Activated gamma-delta T cell (primary cell): ENCODE results near the gene TRPV2.

Experiments used
- DNase-seq: peaks from one replicate; lab custom pipeline; 2025; lab: John Stamatoyannopoulos, UW

TRPV2 gene

DNA sequence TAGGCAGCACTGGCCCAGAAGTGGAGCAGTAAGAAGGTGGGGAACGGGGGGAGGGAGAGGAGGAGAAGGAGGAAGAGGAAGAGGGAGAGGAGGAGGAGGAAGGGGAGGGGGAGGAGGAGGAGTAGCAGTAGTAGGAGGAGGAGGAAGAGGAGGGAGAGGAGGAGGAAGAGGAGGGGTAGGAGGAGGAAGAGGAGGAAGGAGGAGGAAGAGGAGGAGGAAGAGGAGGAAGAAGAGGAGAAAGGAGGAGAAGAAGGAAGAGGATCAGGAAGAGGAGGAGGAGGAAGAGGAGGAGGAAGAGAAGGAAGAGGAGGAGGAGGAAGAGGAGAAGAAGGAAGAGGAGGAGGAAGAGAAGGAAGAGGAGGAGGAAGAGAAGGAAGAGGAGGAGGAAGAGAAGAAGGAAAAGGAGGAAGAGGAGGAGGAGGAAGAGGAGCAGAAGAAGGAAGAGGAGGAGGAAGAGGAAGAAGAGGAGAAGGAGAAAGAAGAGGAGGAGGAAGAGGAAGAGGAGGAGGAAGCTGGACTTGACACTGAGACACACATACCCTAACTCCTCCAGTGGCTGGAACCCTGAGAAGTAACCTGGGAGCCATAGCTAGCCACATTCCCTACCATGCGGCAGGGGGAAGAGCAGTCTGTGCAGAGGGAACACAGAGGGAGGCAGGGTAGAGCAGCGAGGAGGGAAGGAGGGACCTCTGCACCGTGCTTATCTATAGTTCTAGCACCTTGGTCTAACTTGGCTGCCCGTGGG lies 40.8 kb downstream of the TRPV2 start:
- no peak for DNase-seq

DNA sequence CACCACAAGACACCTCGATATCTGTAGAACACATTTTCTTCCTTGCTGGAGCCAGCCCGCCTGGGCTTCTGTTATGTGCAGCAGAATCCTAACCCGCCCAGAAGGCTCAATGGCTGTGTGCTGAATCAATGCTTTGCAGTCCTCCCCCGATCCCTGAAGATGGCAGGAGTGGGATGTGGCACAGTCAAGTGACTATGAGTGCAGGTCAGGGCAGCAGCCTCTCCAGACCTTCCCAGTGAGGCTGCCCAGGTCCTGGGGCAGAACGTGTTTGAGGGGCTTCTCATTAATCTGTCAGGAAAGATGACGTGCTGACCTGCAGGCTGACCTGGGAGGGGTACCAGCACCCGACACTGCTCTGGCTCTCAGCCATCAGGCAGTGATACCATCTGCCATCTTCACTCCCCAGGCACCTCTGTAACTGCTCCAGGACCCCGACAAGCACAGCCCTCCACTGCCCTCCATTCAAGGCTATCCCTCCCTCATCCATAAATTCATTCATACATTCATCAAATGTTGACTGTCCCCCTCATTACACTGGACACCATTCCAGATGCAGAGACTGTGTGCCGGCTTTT lies 41.5 kb downstream of the TRPV2 start:
- DNase-seq, result no peak

DNA sequence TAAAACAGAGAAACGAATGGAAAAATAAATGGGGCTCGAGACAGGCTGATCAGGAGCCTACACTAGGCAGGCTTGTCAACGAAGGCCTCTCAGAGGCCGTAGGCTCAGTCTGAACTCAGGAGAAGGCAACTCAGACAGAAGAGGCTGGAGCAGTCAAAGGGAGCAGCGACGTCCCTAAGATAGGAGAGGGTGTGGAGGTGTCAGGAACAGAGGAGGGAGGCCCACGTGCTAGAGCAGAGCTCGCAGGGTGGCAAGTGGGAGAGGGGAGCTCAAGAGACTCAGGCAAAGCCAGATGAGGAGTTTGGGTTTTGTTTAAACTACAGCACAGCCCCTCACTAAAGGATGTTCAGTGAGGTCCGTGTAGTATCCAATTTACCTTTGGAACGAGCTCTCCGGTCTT lies 43.9 kb downstream of the TRPV2 start:
- no peak for DNase-seq

DNA sequence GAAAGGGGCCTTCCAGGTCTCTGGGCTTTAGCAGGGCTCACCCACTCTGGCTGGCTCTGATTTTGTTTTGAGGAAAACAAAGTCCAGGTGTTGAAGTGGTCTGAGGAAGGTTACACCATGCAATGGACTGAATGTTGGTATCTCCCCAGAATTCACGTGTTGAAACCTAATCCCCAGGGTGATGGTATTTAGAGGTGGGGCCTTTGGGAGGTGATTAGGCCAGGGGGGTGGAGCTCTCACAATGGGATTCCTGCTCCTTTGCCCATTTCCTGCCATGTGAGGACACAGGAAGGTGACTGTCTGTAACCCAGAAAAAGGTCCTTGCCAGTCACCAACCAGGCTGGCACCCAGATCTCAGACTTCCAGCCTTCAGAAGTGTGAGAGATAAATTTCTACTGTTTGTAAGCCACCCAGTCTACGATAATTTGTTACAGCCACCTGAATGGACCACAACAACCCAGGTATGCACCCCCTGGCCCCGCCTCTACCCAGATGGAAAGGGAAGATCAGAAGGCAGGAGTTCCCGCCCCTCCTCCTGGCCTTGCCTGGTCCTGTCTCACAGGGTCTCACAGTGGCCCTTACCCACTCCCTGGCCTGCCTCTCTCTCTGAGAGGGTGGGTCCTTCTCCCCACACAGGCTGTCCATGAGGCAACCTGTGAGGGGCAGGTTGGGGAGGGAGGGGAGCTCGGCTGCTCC lies 44.6 kb downstream of the TRPV2 start:
- no peak for DNase-seq

DNA sequence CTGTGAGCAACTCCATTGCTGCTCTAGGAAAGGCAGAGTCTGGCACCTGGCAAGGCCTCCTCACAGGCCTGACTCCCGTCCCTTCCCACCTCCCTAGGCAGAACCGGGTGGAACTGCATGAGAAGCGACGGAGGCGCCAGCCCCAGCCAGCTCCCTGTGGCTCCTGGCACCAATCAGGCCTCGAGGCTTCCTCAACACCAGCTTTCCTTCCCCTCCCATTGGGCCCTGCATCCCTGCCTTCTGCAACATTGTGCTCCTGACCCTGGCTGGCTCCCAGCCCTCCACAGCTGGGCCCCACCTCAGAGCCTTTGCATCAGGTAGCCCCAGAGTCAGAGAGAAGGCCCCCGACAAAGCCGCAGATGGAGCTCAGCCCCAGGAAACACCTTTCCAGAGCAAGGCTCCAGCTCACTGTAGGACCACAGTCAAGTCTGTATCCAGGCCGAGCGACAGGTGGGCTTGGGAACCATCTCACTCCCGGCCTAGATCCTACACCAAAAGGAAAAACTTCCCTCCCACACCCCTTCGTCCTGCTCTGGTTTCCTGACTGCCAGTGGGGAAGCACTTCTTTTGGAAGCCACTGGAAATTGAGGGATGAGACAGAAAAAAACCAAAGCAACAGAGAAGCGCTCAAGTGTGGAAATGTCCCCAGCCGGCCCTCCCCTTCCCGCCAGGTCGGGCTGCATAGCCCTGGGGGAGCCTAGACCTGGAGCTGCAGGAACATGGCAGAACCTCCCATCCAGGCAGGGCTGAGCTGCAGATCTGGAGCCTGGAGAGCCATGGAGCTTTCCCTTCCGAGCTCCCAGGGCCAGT lies 45.6 kb downstream of the TRPV2 start:
- no peak for DNase-seq

DNA sequence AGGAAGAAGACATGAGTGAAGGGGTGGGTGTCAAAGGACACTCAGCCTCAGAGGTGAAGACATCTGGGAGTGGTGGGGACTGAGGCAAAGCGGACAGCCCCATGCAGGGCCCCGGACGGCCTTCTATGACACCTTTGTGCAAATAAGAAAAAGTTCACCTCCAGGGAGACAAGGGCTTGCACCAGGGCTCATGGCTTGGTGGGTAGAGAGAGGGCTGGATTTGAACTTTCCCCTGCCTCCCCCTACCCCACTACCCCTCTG lies 46.2 kb downstream of the TRPV2 start:
- no peak for DNase-seq

DNA sequence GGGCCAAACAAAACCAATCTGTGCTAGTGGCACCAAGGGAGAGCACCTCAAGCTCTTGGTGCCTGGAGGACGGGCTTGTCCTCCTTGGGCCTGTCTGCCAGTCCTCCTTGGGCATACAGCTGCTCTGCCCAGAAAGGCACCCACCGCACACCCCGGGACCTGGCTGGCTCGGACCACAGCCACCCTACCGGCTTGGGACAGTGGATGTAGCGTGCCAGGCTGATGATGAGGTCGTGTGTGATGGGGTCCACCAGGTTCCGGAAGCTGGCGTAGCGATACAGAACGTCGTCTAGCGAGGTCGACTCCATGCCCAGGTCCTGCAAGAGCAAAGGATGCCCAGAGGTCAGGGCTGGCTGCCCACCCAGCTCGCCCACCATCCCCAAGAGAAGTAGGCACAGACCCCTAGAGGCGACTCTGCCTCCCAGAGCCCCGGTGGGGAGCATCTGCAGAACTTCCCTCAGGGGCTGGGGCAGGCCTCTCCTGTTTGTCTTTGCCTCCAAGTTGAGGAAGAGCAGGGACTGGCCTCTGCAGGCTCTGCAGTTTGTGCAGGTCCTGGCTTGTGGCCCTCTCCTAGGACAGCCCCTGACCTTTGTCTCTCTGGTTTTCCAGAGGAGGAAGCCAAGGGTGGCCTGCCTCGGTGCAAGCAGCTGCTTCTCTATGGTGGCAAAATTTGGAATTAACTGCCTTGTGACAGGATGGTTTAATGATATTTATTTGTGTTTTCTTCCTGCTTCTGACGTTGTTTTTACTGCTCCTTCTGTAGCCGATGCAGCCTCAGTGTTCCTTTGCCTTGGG lies 46.9 kb downstream of the TRPV2 start:
- DNase-seq, result no peak

DNA sequence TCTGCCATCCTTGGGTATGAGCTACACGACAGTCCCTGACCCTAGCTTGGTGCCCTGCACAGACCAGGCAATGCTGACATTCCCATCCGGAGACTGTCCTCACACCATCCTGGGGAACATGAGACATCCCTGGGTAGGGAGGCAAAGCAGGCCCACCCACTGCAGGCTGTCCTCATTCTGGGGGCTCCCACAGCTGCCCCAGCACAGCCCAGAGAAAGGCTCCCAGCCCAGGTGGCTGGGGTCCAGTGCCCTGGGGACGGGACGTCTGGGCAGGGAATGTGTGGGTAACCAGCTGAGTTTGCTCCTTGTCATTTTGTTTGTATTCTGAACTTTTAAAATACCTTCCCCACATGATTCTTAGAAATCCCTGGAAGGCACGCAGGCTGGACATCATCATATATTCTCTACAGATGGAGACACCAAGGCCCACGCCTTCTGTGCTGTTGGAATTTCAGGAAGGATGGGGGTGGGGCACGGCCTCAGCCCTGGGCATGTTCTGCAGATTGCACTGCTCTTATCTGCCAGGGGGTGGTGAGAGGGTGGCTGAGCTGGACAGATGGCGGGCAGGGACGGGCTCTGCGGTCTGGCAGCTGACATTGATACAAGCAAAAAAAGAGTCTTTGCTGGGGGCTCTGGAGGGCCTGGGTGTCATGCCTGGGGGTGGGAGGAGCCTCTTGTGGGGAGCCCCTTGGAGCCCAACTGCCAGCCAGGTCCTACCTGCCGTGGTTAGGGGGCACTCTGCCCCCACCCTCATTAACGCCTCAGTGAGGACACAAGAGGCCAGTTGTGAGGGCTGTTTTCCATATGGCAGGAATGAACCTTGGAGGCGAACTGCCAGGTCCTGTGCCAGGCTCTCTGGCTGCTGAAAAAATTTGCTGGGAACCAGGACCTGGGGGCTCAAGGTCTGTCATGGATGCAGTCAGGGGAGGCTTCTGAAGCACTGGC lies 48.3 kb downstream of the TRPV2 start:
- DNase-seq, result no peak

DNA sequence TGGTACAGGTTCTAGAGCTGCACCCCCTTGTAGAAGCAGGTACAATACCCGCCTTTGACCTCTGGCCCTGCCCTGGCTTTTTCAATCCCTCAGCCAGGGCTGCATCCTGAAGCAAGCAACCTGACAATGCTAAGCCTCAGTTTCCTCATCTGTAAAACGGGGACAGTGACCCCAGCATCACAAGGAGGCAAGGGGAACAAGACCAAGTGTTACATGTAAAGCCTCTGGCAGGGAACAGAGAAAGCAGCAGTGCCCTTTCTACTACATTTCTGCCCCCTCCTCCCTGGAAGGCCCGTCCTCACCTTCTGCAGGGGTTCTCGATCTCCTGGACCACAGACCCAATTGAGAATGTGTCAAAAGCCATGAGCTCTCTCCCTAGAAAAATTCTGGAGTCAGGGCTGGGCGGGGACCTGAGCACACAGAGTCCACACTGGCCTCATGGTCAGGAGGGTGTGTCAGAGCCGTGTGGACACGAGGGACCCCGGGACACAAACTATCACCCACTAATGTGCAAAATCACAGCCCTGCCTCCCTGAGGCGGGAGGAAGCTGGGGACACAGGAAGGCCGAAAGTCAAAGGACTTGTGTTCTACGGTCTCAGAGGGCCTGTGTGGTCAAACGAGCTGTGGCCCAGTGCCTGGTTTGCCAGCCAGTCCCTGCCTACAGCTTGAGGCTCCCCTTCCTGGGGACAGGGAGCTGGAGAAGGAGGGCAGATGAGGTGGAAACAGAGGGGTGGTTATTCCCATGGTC lies 49.1 kb downstream of the TRPV2 start:
- no peak for DNase-seq

DNA sequence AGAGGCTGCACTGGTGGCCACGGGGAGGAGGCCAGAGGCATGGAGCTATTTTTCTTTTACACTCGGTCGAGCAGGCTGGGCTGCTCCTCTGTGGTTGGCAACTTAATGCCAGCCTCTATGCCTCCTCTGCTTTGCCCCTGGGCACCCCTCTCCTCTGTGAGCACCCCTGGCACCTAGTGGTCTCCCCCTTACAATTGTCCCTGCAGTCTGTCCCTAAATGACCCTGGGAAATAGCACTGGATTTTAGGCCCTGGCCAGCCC lies 49.6 kb downstream of the TRPV2 start:
- DNase-seq, result no peak

DNA sequence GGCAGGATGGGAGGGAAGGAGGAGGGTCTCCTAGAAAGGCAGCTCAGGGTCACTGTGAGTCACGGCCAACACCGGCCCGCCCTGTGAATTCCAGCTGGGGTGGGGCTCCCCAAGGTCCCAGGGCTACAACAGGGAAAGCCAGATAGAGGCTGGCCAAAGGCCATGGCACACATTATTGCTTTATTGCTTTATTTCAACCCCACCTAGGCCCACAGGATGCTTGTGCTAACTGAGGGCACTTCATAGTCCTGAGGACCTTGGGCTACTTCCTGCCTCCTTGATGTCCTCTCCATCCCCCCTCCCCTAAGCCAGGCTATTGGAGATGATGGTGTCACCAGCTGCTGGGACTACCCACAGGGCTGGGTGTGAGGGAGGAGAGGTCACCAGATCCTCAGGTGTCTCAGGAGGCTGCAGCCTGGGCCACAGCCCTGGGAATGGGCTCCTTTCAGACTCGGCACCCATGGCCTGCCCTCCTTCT lies 50.5 kb downstream of the TRPV2 start:
- DNase-seq, result no peak

DNA sequence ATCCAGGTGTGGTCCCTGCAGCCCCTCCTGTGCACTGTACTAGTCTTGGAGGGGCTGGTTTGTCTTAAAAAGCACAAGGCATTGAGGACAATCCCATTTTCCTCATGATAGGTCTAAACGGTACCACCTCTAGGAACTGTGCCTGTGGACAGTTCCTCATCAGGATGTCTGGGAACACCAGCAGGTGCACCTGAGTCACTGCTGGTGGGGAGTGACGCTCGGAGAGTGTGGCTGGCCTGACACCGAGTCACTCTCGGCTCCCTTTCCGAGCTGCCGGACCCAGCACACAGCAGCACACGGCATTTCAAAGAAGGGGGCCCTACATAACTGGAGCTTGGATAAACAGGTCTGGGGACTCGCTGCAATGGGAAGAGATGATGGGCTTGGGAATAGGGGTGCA lies 51.0 kb downstream of the TRPV2 start:
- DNase-seq, result no peak

DNA sequence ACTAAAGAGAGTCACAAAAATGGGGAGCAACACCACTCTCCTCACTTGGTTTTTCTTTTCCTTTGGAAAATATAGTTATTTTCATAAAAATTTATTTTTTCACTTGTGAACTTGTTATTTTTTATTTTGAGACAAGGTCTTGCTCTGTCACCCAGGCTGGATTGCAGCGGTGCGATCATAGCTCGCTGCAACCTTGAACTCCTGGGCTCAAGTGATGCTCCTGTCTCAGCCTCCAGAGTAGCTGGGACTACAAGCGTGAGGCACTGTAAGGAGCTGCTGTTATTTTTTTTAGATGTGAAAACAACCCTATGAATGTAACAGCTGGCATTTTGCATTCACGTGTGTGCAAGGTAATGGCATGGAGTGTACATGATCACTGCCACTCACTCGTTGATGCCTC lies 51.7 kb downstream of the TRPV2 start:
- DNase-seq, result no peak

DNA sequence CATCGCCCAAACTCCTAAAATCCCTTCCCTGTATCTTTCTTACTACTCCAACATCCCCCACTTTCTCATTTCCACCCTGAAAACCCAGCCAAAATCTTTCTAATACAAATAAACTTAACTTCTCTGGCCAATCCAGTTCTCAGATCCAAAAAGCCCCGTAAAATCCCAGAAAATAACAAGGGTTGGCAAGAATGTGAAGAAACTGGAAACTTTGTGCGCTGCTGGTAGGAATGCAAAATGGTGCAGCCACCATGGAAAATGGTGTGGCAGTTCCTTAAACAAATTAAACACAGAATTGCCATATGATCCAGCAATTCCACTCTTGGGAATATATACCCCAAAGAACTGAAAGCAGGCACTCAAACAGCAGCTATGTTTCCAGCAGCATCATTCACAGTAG lies 52.5 kb downstream of the TRPV2 start:
- no peak for DNase-seq

DNA sequence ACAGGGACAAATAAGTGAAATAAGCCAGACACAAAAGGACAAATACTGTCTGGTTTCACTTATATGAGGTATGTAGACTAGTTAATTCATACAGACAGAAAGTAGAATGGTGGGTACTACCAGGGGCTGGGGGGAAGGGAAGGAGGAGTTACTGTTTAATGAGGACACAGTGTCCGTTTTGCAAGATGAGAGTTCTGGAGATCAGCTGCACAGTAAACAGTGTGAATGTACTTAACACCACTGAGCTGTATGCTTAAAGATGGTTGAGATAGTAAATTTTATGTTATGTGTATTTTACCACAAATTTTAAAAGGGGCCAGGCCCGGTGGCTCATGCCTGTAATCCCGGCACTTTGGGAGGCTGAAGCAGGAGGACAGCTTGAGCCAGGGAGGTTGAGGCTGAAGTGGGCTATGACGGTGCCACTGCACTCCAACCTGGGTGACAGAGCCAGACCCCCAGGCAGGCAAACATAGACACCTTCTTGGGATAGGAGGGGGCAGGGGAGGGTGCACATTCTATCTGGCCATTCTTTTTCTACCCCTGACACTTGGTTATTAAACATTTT lies 53.1 kb downstream of the TRPV2 start:
- DNase-seq, result no peak

DNA sequence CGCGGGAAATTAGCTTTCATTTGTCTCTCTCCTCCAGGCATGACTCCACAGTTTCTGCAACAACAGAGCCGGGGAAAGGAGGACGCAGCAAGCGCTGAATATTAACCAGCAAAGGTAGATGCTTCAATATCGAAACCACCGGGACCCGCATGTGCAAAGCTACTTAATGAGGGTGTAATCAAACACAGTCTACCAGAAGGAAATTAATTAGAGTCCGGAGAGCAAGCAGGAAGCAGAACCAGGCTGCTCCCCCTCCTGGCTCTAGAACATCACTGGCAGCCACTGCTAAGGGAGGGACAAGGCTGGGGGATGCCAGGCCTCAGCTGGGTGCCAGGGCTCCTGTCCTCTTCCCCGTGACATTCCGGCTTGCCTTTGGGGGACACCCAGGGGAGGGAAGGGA lies 54.9 kb downstream of the TRPV2 start:
- DNase-seq, result no peak

DNA sequence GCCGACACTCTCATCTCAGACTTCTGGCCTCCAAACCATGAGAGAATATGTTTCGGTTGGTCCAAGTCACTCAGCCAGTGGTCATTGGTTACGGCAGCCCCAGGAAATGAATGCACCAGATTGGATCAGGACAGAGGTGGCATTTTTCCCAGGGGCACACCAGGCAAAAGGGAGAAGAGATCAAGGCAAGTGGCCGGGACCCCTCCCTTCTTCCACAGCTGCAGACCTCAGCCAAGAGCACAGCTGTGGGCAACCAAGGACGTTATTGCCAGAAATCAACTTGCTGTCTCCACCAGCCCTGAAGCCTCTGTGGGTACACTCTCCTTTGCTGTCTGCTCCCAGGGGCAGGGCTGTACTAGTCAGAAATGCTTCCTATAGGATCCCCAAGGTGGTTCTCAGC lies 55.9 kb downstream of the TRPV2 start:
- DNase-seq, result no peak

DNA sequence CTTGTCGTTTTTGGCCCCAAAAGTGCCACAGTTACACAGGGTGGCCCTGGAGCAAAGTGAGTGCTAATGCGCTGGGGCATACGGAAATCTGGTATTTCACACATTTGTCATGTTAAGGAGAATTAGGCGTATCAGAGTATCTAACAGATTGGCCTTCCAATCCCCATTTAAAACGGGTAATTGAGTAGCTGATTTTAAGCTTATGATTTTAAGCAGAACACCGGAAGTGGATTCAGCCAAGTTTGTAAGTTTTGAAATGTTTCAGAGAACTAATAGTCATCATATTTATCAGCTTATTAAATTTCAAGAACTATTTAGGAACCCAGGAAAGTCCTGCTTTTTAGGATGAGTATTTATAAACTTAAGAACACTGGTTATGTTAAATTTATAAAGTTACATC lies 57.2 kb downstream of the TRPV2 start:
- no peak for DNase-seq

DNA sequence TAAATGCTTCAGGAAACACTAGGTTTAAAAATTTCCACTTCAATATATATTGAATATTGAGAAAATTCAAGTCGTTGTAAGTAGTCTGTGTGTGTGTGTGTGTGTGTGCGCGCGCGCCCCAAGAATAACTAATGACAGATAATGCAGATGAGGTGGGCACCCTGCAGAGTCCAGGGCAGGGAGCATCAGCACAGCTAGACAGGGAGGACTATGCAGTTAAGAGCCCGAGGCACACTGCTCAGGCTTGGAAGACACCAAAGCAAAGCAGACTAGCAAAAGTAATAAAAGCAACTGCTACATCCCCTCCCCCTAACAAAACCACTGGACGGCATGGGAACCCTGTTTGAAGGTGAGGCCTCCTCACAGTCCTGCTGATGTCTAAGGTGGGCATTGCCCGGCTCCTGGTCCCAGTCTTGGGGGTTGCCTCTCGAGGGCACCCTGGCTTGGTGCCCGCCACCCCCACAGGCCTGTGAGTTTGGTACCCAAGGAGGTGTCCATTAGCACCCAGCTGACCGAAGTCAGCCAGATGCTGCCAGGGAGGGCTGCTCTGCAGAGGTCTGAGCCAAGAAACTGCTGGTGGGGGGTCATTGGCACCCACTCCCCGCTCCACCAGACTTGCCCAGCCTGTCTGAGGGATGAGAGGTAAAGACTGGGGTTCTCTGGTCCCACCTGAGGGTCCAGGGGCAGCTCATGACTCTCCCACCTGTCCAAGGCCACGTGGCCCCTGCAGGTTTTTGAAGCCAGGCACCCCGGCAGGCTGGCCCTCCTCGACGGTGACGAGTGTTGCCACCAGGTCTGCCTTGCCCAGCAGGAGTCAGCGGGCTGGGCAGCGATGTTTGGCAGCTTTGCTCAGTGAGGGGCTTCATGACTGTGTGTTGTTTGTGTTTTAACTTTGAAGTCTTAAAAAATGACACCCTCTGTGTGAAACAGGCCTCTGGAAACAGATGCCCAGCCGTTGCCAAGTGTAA lies 58.0 kb downstream of the TRPV2 start:
- no peak for DNase-seq
